Retinal pigment epithelial cell (primary cell): ENCODE measurements around the gene P4HTM.

ENCODE experiments used
- DNase-seq: peaks from one replicate; pipeline ENCODE4 v3.0.0-alpha.2; 2010; ENCODE audit warnings: low read depth
- H3K4me3 ChIP-seq: 2 replicates; pipeline ENCODE4 v1.5.1; 2011; ENCODE audit warnings: mild to moderate bottlenecking, low read length, control low read depth, moderate library complexity
- TF ChIP-seq, protein P1 (sequence below): conservative IDR thresholded peaks from 2 replicates; pipeline ENCODE4 v1.5.1; 2011; ENCODE audit warnings: low read depth, low read length, control low read depth, inconsistent platforms

The P4HTM gene

DNA sequence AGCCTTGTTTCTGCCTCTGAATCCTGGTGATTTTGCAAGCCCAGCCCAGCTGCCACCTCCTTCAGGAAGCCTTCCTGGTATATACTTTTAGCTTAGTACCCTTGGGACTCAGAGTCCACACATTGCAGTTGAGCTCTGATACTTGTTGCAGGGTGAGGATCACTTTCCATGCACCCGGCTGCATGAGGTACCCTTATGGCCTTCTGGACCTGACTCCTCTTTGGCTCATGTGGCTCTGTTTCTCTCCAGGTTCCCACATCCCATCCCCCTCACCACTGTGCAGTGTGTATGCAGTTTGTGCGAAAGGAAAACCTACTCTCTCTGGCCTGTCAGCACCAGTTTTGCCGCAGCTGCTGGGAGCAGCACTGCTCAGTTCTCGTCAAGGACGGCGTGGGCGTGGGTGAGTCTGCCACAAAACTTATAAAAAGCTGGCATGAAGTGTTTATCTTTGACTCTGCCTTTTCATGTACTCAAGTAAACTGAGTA lies 23.1 kb upstream of the P4HTM start:
- TF ChIP-seq, protein P1, sequence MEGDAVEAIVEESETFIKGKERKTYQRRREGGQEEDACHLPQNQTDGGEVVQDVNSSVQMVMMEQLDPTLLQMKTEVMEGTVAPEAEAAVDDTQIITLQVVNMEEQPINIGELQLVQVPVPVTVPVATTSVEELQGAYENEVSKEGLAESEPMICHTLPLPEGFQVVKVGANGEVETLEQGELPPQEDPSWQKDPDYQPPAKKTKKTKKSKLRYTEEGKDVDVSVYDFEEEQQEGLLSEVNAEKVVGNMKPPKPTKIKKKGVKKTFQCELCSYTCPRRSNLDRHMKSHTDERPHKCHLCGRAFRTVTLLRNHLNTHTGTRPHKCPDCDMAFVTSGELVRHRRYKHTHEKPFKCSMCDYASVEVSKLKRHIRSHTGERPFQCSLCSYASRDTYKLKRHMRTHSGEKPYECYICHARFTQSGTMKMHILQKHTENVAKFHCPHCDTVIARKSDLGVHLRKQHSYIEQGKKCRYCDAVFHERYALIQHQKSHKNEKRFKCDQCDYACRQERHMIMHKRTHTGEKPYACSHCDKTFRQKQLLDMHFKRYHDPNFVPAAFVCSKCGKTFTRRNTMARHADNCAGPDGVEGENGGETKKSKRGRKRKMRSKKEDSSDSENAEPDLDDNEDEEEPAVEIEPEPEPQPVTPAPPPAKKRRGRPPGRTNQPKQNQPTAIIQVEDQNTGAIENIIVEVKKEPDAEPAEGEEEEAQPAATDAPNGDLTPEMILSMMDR: no peak
- H3K4me3 ChIP-seq: no peak overlapping the region
- DNase-seq: no peak

DNA sequence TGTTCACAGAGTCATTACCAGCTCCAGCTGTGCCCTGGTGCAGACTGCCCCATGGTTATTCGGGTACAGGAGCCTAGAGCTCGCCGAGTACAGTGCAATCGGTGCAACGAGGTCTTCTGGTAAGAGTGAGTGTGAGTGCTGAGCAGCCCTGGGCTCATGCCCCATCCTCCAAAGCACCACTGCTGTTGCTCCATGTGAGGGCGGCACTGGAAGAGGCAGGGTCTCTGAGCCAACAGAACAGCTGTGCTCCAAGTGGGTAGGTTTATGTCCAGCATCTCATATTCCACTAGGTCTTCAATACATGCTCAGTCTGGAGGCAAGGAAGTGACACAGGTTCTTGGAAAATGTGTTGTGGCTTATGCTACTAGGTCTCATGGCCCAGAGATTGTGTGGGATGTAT lies 19.5 kb upstream of the P4HTM start:
- DNase-seq: no peak
- TF ChIP-seq, protein P1: no peak

DNA sequence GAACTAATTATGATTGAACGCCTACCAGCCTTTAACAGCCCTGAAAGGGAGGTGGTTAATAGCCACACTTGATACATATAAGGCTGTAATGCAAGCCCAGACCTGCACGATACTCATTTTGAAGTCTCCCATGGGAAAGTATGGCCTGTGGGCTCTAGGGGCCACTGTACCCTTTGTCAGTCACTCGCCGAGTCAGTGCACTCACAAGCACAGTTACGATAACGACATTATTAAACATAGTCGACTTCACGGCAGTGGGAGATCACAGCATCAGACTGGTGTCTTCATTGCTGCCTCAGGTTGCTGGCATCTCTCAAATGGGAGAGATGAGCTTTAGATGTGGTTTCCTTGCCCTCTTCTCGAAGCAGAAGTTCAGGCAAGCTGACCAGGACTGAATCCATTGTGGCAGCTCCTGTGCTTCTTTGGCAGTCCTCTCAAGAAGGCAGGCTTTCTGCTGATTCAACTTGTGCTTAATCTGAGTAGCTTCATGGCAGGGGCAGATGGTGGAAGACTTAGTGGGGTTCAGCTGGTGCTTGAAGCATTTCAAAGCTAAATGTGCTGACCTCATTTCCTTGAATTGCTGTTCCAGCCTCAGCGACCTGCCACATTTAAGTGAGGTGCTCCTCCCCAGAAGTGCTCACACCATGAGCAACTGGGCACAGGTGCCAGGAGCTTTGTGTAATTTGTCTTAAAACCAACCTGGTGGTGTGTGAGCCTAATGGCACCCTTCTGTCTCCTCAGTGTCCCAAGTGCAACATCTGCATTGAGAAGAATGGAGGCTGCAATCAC lies 15.8 kb upstream of the P4HTM start:
- TF ChIP-seq, protein P1: no peak
- no peak for DNase-seq
- no peak overlapping the region for H3K4me3 ChIP-seq

More for the DNA sequence above, 19.5 kb upstream of the P4HTM start:
- H3K4me3 ChIP-seq: no peak overlapping the region

DNA sequence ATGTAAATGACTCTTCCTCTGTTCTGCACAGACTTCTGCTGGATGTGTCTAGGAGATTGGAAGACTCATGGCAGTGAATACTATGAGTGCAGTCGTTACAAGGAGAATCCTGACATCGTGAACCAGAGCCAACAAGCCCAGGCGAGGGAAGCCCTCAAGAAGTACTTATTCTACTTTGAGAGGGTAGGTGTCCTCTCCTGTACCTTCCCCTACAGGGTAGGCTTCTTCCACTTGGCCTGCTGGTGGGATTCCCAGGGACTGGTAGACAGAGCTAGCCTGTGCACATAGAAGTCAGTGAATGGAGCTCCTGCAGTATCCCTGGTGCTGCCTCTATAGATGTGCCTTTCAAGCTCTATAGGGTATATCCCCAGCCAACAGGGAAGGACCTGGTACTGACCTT lies 10.6 kb upstream of the P4HTM start:
- no peak overlapping the region for H3K4me3 ChIP-seq
- TF ChIP-seq, protein P1: no peak
- DNase-seq: no peak

DNA sequence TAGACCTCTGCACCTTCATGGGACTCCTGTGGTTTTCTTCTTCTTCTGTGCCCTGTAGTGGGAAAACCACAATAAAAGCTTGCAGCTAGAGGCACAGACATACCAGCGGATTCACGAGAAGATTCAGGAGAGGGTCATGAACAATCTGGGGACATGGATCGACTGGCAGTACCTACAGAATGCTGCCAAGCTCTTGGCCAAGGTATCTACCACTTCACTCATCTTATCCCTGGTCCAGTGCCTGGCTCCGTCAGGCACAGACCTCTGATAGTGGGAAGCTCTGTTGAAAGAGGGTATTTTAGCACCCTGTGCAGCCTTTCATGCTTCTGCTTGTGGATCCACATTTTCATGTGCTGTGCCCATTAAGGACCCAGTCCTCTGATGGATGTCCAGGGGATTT lies 9.7 kb upstream of the P4HTM start:
- no peak for DNase-seq
- TF ChIP-seq, protein P1: no peak
- H3K4me3 ChIP-seq: no peak overlapping the region

DNA sequence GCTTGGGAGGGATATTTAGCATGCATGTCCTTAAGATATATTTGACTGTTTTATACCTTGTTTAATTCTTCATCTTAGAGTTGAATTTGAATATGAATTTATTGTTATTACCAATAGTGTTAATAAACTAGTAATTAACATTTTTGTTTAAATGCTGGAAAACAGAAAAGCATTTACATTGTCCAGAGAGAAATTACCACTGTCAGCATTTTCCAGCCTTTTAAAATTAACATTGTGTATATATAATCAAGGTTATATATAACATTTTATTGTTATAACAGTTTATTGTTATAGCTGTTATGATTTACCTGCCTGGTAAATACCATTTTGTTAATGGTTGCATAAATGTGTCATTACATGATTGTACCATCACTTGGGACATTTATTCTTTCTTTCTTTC lies 8.0 kb upstream of the P4HTM start:
- H3K4me3 ChIP-seq: no peak overlapping the region
- DNase-seq: no peak
- TF ChIP-seq, protein P1: no peak

DNA sequence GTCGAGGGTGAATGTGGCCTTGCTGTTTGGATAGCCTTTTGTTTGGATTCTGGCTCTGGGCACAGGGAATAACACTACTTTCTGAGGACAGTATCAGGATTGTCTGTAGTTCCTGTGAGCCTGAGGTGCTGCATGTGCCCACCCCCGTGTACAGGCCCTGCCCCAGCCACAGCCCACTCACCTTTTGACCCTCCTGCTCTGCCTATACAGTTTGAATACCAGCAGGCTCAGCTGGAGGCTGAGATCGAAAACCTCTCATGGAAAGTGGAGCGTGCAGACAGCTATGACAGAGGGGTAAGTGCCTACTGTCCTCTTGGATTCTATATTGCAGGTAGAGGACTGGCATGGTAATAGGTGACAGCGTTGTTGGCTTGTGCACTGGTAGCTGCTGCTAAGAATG lies 7.4 kb upstream of the P4HTM start:
- TF ChIP-seq, protein P1: no peak
- no peak overlapping the region for H3K4me3 ChIP-seq
- no peak for DNase-seq
